NT2/D1 (cell line): ENCODE data around the gene TPX2.

Experiments used
- SUZ12 ChIP-seq: IDR thresholded peaks from 2 replicates; pipeline ENCODE4 v1.6.1; 2011; ENCODE audit not compliant: insufficient read length, insufficient read depth; ENCODE audit errors: extremely low read depth
- YY1 ChIP-seq: IDR thresholded peaks from 2 replicates; pipeline ENCODE4 v1.6.1; 2011; ENCODE audit not compliant: insufficient read length, insufficient read depth
- ZNF274 ChIP-seq: IDR thresholded peaks from 2 replicates; pipeline ENCODE4 v1.6.1; 2011; ENCODE audit warnings: mild to moderate bottlenecking, low read depth, low read length

GRCh38 chr20:31695849-31696804, 43.0 kb upstream of the TPX2 start:
- TF ChIP-seq ZNF274 = no peak
- TF ChIP-seq YY1 = no peak
- TF ChIP-seq SUZ12 = no peak
